ENCODE data around the gene CAST. TPM values are rescaled to one million over a fixed set of nuclear protein-coding genes. Genes with fewer than 3 reads are reported as not detected.

Gene CAST
- total RNA-seq, 3 donors from 2014 or later: 221 to 400 (median 287) TPM

DNA sequence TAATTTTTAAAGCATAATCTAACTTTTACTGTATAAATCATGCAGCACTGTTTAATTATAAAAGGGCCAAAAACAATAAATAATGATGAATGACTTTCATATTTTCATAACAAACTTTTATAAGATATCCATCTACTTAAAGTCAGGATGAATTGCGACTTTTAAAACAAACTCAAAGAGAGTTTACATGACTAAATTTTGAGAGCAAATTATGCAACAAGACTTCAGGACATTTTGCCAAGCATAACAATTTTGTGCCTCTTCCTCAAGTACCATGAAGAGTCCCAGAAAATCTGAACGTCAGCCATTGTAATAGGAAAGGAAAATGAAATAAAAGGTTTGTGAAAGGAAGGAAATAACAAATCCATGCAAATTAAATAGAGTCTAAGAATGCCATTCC, 121.2 kb downstream of the CAST start:
- peaks cover 0 to 5% of the 10 kb centered on the region in 2 donors for H3K9me3 ChIP-seq
- H3K4me3 ChIP-seq: no peak overlapping the region
- no peak for DNase-seq (ENCODE audit: low spot score in 2 of 2)
- TF ChIP-seq, protein P1, sequence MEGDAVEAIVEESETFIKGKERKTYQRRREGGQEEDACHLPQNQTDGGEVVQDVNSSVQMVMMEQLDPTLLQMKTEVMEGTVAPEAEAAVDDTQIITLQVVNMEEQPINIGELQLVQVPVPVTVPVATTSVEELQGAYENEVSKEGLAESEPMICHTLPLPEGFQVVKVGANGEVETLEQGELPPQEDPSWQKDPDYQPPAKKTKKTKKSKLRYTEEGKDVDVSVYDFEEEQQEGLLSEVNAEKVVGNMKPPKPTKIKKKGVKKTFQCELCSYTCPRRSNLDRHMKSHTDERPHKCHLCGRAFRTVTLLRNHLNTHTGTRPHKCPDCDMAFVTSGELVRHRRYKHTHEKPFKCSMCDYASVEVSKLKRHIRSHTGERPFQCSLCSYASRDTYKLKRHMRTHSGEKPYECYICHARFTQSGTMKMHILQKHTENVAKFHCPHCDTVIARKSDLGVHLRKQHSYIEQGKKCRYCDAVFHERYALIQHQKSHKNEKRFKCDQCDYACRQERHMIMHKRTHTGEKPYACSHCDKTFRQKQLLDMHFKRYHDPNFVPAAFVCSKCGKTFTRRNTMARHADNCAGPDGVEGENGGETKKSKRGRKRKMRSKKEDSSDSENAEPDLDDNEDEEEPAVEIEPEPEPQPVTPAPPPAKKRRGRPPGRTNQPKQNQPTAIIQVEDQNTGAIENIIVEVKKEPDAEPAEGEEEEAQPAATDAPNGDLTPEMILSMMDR (IDR thresholded peaks at IDR 0.05): no peak
- no peak for TF ChIP-seq POLR2A (IDR thresholded peaks at IDR 0.05)
- no peak for TF ChIP-seq POLR2AphosphoS5 (IDR thresholded peaks at IDR 0.05)
- no peaks in the 10 kb centered on the region for H3K36me3 ChIP-seq
- intact Hi-C loops (cut with DNase I; ENCODE audit: low total_unique reads): no loop called here
- H3K27me3 ChIP-seq: no peaks in the 10 kb centered on the region
- H3K27ac ChIP-seq: no peak overlapping the region
- H3K4me1 ChIP-seq: no peaks in the 10 kb centered on the region

DNA sequence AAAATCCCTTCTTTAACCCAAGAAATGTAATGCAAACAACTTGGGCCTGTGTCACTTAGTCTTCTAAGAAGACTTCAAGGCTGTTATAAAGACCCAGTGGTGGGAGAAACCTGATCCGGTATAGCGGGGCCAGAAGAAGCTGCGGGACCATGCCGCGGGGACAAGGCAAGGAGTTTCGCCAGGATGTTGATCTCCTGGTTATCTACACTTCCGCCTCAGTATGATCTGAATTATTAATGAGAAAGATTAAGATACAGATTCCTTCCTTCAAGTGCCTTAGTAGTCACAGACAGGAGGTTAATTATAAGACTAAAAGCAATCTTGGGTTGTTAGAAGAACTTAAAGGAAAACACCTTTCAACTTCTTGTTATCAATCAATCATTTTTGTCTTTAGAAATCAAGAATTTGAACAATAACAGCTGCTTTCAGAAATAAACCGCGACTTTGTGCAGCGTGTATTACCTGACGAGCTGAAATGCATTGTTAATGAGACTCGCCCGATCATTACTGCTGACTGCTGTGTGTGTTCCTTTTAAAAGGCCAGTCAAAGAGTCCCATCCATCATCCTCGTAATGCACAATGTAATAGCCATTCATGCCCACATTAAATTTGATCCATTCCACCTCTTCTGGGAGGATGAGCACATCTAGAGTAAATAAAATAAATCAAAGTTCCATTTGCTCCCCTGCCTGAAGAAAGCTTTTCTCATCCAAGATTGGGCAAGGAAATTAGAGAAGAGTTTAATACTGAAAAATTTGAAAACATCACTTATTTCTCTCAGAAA, 123.3 kb downstream of the CAST start:
- no peaks in the 10 kb centered on the region for H3K36me3 ChIP-seq
- H3K9me3 ChIP-seq: peaks cover 0 to 5% of the 10 kb centered on the region in 2 donors

DNA sequence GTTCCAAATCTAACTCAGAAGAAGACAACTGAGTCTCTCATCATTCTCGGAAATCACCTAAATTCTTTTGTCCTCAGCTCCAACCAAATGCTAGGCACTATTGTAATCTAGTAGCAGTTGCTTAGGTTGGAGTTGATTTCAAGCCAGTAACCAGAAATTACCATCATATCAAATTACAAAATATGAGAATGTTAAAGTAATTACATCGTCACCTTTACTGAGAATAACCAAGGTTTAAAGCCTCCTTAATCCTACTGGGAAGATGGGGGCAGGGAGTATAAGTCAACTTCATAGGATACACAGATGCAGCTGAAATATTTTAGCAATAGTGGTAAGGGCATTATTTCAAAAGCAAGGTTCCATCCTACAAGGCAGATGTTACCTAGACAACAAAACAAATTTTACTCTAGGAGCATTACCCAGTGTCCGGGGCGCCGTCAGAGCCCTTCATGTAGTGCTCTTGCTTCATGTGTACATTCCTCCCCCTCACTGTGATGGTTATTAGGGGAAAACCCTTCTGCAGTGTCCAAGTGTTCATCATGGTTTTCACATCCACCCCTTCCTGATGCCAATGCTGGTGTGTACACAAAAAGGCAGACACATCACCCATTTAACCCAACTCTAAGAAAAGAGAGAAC, 126.1 kb downstream of the CAST start:
- Histone ChIP-seq H3K27ac (no peak overlapping the region), H3K36me3 (no peaks in the 10 kb centered on the region)

More for the DNA sequence above, 123.3 kb downstream of the CAST start:
- no peaks in the 10 kb centered on the region for H3K4me1 ChIP-seq
- no peaks in the 10 kb centered on the region for H3K27me3 ChIP-seq
- DNase-seq (ENCODE audit: low spot score in 2 of 2): no peak
- no peak overlapping the region for H3K27ac ChIP-seq
- H3K4me3 ChIP-seq: no peak overlapping the region
- TF ChIP-seq POLR2AphosphoS5 (IDR thresholded peaks at IDR 0.05) (no peak), POLR2A (IDR thresholded peaks at IDR 0.05) (no peak)
- TF ChIP-seq, protein P1 (IDR thresholded peaks at IDR 0.05): no peak
- intact Hi-C loops (cut with DNase I; ENCODE audit: low total_unique reads): no loop called here

DNA sequence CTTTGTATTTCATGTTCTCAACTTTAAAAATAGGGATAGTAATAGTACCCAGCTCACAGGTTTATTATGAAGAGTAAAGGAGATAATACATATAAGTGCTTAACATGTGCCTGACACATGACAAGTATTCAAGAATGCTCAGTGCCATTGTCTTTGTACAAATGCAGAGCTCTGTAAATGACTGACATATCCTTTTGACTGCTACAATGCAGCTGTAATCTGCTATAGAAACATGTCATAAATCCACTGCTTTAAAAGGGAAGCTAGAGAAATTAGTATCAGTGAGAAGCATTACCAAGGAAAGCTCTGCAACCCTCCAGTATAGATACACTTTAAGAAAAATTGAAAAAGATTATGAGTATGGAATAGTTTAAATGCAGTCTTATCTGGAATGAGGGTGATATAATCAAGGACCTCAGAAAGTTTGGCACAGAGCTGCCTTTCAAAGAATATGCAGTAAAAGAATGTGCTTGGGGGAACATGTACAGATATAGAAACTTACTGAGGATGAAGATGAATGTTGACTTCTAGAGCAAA, 127.7 kb downstream of the CAST start:
- Histone ChIP-seq H3K4me3 (no peak overlapping the region), H3K27me3 (no peaks in the 10 kb centered on the region), H3K4me1 (no peaks in the 10 kb centered on the region), H3K36me3 (no peaks in the 10 kb centered on the region), H3K27ac (no peak overlapping the region), H3K9me3 (no peaks in the 10 kb centered on the region)
- intact Hi-C loops (cut with DNase I; ENCODE audit: low total_unique reads): no loop called here
- TF ChIP-seq POLR2AphosphoS5 (IDR thresholded peaks at IDR 0.05) (no peak), POLR2A (IDR thresholded peaks at IDR 0.05) (no peak)
- TF ChIP-seq, protein P1 (IDR thresholded peaks at IDR 0.05): no peak
- no peak for DNase-seq (ENCODE audit: low spot score in 2 of 2)

More for the DNA sequence above, 126.1 kb downstream of the CAST start:
- no peaks in the 10 kb centered on the region for H3K27me3 ChIP-seq
- no peak for TF ChIP-seq POLR2AphosphoS5 (IDR thresholded peaks at IDR 0.05)
- TF ChIP-seq, protein P1 (IDR thresholded peaks at IDR 0.05): no peak
- no peak for TF ChIP-seq POLR2A (IDR thresholded peaks at IDR 0.05)
- intact Hi-C loops (cut with DNase I; ENCODE audit: low total_unique reads): no loop called here
- H3K4me3 ChIP-seq: no peak overlapping the region
- peaks cover 0 to 5% of the 10 kb centered on the region in 2 donors for H3K9me3 ChIP-seq
- DNase-seq (ENCODE audit: low spot score in 2 of 2): no peak
- no peaks in the 10 kb centered on the region for H3K4me1 ChIP-seq
